HK-2 (cell line): ENCODE results near the gene KDM8.

Experiments
- DNase-seq: peaks from one replicate; pipeline ENCODE4 v3.0.0-alpha.2; 2018; ENCODE audit not compliant: unreplicated experiment

Gene KDM8

DNA sequence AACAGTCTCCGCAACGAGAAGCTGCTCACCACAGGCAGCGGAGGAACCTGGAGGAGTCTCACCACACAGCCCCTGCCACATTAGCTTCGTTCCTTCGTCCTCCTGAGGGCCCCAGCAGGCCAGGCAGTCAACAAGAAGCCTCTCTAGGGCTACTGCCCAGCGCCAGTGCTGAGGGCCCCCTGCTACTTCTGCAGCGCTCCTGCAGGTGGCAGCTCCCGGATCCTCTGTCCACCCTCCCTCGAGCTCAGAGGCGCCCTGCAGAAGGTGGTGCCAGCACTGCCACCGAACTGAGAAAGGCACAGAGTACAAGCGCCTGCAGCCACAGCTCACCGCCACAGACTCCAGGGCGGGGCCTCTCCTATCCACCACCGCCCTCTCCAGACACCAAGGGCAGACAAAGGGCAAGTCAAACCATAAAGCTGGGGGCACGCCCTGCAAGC is 27.3 kb downstream of the KDM8 start:
- no peak for DNase-seq

DNA sequence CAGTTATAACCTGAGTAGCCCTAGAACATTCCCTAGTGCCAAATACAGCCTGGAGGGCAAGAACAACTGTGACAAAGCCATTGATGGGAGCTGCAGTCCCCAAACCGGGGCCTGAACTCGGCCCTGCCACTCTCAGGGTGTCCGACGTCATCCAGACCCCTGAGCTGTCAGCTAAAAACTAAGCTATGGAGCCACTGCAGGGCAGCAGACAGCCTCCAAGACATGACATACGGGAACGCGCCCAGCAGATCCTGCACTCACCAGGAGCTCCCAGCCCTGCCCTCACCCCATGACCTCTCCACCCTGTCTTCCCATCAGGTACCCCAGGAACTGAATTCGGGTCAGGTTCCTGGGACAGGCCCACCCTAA is 28.4 kb downstream of the KDM8 start:
- DNase-seq = no peak

DNA sequence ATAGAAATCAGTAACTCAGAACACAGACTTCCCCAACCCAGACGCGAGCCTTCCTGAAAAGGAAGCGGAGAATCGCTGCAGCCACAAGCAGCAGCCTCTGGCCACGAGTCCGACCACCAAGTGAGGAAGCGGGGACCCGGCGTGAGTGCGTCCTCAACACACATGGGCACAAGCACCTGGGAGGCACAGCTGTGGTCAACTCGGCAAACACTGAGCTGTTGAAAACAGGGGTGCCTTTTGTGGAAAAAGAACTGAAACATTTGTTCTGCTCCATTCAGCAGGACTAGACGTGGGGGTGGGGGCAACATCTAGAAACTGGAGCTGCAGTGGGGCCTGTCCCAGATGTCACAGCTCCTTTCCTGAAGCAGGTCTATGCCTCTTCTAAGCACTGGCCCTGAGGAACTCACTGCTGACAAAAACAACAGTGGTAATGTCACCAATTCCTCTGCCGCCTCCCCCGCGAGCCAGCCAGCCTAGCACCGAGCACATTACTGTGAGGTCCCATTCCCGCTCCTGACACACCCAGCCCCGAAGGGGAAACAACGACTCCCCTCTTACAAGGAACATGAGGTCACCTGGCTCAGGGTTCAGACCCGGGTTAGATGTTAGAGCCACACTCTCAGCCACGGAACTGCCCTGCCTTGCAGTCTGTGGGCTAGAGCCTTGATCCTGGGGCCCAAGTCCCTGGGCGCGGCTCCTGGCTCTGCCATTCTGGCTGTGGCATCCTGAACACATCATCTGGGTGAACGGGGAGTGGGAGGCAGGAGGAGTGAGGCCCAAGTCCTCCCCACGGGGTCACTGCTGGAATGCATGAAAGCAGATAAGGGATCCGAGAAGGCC is 29.0 kb downstream of the KDM8 start:
- DNase-seq = no peak

DNA sequence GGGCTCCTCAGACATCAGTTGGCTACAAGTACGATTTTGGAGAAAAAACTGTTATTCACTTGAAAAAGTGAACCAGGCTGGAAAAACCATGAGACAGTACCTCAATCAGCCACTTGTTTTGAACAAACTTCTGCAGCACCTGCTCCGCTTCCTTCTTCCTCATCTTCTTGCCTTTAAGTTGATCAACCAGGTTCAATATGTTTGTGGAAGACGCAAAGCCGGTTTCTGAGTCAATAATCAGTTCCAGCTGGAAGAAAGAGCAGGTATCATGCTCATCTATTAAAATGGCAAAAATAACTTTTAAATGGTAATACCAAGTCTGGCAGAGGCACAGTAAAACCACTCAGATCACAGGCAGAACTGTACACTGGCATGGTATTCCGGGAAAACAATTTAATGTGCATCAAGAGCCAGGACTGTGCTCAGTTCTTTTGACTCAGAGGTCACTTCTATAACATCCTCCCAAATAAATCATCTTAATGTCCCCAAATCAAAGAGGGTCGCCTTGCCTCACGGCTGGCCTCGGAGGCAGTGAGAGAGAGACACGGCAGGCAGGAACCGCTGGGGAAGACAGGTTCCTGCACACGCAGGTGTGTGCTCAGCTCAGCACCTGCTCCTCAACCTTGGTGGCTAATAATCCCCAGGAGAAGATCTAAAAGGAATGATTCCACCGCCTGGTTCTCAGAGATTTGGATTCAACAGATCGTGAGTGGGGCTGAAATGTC is 29.7 kb downstream of the KDM8 start:
- no peak for DNase-seq

DNA sequence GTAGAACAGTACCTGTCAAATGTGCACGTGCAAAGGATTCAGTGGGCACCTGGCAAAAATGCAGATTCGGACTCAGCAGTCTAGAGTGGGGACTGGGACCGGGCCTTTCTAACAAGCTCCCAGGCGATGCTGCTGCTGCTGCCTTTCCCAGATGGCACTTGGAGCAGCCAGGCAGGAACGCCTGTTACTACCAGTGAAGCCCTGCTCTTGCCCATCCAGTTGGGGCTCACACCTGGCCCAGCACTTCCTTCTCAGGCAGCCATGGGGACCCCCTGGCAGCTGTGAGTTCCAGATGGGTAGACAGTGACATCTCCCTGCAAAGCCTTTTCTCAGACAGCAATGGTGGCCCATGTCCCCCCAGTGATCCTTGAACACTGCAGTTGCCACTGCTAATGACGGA is 30.4 kb downstream of the KDM8 start:
- DNase-seq = no peak

DNA sequence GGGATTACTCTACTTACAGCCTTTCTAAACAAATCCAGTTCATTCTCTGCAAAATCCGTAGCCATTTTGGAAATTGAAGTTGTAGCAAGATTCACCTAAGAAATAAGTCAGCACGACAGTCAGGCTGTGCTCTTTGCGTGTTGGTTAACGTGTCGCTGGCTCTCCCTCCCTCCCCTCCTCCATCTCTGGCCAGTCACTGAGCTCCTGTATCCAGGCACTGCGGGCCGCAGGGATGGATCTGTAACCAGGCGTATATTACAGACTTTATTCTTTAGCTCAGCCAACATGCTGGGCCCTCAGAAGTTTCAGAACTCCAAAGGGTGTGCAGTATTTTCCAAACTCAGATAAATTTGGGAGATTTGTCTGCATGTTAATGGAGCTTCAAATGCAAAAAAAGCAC is 30.8 kb downstream of the KDM8 start:
- DNase-seq = no peak

DNA sequence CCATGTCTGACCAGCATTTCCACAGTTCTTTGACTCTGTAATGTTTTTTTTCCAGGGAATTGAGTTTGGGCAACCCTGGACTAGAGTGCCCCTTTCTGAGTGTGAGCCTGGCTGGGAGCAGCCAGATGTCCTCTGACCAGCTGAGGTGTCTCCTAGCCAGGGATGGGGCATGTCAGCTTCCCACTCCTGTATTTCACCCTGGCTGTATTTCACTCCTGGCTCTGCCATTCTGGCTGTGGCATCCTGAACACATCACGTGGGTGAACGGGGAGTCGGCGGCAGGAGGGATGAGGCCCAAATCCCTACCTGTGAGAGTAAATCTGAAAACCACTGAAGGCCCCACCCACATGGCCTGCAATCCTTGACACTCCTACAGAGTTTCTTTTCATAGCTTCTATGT is 31.3 kb downstream of the KDM8 start:
- DNase-seq = no peak

DNA sequence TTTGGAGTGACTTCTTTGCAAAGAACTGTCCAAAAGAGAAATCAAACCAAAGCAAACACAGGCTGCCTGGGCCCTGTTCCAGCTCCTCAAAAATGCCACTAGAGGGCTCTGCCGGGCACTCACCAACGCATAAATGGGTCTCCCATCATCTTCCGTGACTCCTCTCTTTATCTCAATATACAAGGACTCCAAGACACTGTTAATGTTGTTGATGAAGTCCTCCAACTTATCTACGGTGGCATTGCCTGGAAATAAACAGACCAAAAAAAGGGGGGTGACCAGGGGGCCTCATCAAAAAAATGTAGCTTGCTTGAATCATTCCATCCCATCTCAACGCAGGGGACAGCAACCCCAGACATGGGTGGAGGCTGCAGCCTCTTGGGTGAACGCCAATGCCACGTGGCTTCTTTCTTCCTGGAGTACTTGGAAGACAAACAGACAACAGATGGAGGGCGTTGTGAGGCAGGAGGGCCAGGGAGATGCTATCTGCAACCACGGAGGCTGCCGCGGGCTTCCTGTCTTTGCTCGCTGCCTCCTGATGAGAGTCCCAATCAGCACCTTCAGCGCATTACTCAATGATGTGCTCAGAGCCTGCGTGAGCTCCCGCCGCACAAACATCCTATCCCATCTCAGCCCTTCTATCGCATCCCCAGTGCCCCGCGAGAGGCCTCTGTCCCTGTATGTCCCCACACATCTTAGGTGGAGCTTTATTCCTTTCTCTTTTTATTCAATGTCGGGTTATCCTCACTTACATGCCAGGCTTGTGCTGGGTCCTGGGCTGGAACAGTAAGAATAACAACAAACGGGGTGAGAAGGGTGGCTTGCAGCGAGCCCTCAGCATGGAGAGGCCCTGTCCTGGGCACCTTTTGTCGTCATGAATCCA is 32.0 kb downstream of the KDM8 start:
- DNase-seq = peak; percentile 33

DNA sequence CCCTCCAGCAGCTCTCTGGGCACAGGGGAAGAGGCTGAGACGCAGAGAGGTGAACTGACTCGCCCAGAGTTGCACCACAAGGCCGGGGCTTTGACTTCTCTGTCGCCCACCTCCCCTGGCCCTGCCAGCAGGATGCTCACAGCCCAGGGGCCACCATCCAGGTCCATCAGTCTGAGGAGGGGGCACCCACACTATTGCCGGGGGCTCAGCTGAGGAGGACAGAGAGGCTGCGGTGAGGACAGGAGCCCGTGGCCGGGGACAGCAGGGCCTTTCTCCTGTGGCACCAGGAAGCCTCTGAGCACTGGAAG is 32.6 kb downstream of the KDM8 start:
- no peak for DNase-seq

DNA sequence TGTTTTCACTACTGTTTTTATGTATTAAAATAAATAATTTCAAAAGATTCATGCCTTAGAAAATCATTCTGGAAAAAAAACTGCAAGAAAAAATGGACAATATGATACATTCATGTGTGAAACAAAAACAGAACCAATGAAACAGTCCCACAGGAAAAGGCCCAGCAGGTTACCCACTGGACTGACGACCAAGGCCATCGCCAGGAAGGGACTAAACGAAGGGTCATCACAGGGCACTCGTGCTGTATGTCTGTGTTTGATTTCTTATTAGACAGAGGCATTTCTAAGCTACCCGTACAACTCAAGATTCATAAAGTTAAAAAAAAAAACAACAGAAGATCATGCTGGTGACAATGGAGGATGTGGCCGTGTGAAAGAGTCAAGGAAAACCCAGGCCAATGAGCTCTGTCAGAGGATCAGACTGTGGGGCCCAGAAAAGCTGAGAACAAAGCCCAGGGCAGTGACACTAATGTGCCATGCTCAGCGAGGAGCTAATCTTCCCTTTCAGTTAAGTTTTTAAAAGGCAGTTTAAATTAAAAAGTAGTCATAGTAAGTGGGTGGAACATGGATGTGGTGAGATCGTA is 33.4 kb downstream of the KDM8 start:
- DNase-seq = no peak

DNA sequence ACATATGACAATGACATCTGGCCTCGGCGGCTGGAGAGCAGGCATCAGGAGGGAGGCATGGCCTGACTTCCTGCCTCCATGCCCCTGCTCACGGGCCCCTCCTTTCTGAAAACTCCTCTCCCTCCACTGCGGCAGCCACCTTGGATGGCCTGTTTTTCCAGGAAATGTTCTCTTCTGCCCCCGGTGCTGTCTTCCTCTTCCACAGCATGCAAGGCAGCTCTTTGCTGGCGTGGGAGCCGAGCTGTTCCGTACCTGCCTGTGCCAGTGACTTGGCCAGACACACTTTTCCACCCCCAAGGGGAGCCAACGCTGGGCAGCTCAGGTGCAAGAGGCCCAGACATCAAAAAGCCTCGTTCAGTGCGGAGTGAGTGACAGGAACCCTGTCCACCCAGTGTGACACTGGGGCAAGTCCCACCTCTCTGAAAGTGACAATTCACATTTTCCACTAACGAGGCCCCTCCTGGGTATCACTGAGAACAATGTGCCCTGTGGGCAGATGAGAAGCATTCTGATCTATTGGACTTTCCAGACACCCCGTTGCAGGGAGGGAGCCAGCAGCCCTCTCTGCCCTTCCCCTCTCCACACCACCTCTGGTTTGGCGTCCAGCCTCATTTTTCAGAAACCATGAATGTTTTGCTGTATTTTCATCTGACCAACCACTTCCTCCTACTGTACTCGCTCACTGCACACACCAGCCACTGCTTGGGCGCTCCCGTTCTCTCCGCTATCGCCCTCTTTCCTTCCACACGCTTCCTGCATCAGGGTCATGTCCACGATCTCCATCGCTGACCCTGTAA is 34.1 kb downstream of the KDM8 start:
- DNase-seq = no peak

DNA sequence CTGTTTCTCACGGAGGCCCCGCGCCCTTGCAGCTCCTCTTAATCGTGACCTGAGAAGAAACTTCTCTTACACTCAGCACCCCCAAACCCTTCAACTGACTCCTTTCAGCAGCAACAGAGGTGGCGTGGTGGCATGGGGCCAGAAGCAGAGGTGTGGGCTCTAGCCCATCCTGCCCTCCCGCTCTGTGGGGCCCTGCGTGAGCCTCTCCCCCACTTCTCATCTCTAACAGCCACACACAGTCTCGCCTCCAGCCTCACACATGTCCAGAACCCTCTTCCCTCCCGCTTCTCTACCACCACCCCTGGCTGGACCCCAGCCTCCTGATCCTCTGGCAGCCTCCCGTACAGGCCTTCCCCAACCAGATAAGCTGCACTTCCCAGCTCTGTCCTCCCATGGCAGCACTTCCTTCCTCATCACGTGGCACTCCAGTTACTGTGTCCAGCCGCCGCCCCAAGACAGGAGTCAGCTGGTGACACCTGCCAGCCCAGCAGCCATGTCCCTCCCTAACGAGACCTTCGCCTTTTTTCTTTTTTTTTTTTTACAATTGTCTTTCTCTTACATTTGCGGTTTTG is 34.8 kb downstream of the KDM8 start:
- DNase-seq = no peak

DNA sequence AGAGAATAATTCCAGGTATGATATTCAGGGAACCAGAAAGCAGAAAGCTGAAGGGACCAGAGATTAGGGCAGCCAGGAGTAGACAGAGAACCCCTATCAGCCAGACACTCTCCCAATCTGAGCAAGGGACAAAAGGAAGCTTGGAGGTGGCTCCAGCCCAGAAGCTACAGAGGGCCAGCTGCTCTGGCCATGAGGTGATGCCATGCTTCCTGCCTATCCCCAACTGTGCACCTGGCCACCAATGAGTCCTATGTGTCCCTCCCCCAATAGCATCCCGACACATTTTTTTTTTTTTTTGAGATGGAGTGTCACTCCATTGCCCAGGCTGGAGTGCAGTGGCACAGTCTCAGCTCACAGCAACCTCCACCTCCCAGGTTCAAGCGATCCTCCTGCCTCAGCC is 35.3 kb downstream of the KDM8 start:
- DNase-seq = no peak

DNA sequence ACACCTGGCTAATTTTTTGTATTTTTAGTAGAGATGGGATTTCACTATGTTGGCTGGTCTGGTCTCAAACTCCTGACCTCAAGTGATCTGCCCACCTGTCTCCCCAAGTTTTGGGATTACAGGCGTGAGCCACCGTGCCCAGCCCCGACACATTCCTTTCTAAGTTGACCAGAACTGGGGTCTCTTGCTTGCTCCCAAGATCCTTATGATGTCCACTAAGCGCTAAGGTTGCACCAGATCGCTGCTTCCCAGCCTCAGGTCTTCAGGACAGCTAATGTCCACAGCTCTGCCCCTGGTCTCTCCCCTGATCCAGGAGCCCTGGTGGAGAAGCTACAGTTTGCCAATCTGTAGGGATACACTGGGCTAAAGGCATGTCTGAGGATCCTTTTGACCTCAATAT is 35.7 kb downstream of the KDM8 start:
- no peak for DNase-seq

DNA sequence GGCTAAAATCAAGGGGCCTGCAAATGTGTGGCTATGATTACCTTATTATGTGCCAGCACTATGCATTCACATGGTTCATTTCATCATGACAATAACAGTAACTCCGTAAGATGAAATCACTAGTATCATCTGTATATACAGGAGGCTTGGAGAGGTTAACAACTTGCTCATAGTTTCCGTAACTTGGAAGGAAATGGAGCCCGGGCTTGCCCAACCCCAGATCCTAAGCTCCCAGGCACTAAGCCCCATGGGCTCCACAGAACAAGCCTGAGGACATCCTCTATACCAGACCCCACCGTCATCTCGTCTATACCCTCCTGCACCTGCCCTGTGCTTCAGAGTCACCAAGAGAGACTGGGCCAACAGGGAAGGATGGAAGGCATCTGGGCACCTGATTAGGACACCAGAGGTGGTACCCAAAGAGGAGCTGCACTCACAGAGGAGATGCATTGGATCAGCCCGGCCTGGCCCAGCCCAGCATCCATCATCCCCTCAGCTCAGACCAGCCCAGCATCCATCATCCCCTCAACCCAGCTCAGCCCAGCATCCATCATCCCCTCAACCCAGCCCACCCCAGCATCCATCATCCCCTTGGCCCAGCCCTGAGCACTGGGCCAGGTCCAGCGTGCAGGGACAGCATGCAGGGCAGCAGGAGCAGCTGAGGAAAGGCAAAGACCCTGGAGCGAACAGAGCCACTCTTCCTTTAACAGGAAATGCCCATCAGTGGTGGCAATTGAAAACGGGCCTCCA is 36.8 kb downstream of the KDM8 start:
- no peak for DNase-seq

DNA sequence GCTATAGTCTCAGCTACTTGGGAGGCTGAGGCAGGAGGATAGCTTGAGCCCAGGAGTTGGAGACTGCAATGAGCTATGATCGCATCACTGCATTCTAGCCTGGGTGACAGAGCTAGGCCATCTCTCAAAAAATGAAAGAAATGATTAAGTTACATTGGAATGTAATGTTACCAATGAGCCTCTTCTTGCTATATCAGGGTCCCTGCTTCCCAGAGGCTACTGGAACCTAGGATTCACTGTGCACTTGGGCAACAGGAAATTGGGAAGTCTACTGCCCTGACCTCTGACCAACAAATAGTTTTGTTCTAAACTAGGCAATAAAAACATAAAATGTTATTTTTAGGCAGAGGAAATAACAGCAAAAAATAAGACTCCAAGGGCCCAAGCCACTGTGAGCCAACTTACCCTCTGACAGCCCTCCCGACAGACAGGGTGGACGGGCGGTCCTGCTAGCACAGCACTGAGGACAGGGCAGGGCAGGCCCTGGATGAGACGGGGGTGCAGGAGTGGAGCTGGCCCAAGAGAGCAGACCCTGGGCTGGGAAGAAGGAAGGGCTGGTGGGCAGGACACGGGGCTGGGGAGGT is 37.7 kb downstream of the KDM8 start:
- DNase-seq = no peak

DNA sequence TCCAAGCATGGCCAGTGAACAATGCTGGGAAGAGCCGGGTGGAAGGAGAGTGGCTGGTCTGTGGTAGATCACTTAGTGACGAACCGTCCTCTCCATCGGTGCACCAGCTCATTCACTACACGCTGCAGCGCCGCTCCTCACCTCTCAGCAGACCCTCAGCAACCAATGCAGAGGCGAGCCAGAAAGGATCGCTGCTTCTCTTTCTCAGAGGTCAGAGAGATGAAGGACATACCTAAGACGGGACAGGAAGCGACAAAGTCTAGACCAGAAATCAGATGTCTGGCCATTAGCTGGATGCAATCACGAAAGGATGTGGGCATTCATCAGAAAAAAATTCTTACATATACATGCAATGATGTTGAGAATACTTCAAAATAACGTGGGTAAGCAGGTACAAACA is 38.3 kb downstream of the KDM8 start:
- DNase-seq = no peak

DNA sequence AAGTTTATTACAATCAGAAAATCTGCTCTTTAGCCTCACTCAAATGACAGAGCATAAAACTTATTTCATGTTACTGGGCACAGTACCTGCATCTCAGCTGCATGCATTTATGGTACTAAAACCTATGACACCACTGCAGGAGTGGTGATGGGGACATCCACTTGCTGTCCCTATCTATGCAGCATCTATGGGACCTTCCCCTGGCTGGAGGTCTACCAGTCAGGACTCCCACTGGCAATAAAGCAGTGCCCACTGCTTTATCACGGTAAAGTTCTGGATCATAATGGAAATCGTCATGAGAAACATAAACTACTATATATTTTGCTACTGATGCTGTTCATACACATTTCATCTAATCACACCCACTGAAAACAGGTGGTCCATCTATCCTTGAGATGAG is 39.1 kb downstream of the KDM8 start:
- DNase-seq = no peak

DNA sequence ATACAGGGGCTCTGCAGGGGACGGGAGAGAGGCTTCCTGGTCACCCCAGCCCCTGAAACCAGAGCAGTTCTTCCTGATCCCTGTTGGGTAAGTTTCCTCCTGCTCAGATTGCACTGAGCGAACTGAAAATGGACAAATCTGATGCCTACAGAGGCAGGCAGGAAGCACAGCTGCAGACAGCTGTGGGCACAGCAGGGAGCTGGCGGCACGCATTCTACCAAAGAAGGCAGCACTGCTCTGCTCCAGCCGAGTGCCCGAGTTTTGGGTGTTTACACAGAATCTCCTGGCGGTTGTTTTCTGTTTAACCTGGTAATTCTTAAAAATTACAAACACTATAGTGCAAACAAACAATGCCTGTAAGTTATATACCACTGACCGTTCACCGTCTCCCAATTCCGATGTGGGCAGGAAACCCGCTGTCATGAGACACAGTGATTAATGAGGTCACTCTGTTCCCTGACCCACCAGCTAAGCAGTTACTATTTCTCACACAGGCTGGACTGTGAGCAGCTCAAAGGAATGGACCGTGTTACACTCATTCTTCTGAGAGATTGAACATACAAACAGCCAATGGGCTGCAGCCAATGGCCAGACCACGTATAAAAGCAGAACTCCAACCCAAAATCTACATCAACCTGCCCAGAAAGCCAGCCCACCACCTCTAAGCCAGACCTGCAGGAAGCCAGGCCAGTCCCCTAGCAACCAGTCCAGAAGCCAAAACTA is 39.7 kb downstream of the KDM8 start:
- peak; percentile 39 for DNase-seq
